HUES48 (cell line): ENCODE data around the gene AGAP1.
A peak's percentile ranks its signal among the peaks of the same experiment; 100 is the strongest.

Experiments used
- H3K27ac ChIP-seq: one replicate; pipeline ENCODE4 v1.7.0; 2013; ENCODE audit warnings: low read depth, low read length, inconsistent platforms
- H3K27me3 ChIP-seq: 2 replicates; pipeline ENCODE4 v1.6.1; 2013; ENCODE audit warnings: mild to moderate bottlenecking, low read length; ENCODE audit not compliant: control insufficient read depth, insufficient read depth
- H3K36me3 ChIP-seq: 2 replicates; pipeline ENCODE4 v1.6.1; 2013; ENCODE audit warnings: low read length; ENCODE audit not compliant: control insufficient read depth, insufficient read depth
- H3K4me1 ChIP-seq: 2 replicates; pipeline ENCODE4 v1.6.1; 2013; ENCODE audit warnings: mild to moderate bottlenecking, low read length; ENCODE audit not compliant: control insufficient read depth, insufficient read depth
- H3K4me3 ChIP-seq: 2 replicates; pipeline ENCODE4 v1.5.1; 2013; ENCODE audit warnings: mild to moderate bottlenecking, low read depth, low read length
- H3K9ac ChIP-seq: 2 replicates; pipeline ENCODE4 v1.6.1; 2013; ENCODE audit warnings: mild to moderate bottlenecking, low read depth, low read length, moderate library complexity
- H3K9me3 ChIP-seq: 2 replicates; pipeline ENCODE4 v1.6.1; 2013; ENCODE audit warnings: low read length; ENCODE audit not compliant: control insufficient read depth, insufficient read depth

Gene AGAP1

GRCh38 chr2:236078297-236079255 is 584.7 kb downstream of the AGAP1 start:
- peaks cover 24% of the 10 kb centered on the region for H3K4me1 ChIP-seq
- H3K36me3 ChIP-seq, result no peaks in the 10 kb centered on the region
- no peak overlapping the region for H3K9ac ChIP-seq
- H3K4me3 ChIP-seq, result no peak overlapping the region
- H3K27ac ChIP-seq, result no peak overlapping the region
- no peaks in the 10 kb centered on the region for H3K9me3 ChIP-seq
- H3K27me3 ChIP-seq, result no peaks in the 10 kb centered on the region

- Histone ChIP-seq H3K4me1 (peaks cover 26% of the 10 kb centered on the region), H3K4me3 (no peak overlapping the region), H3K9ac (no peak overlapping the region), H3K27me3 (no peaks in the 10 kb centered on the region), H3K36me3 (no peaks in the 10 kb centered on the region), H3K27ac (no peak overlapping the region), H3K9me3 (no peaks in the 10 kb centered on the region)
Observed at GRCh38 chr2:236080412-236080811, 586.6 kb downstream of the AGAP1 start.

GRCh38 chr2:236081171-236081570 is 587.3 kb downstream of the AGAP1 start:
- Histone ChIP-seq H3K36me3 (no peaks in the 10 kb centered on the region), H3K9me3 (no peaks in the 10 kb centered on the region), H3K27ac (no peak overlapping the region)

GRCh38 chr2:236082061-236082460 is 588.2 kb downstream of the AGAP1 start:
- Histone ChIP-seq H3K36me3 (no peaks in the 10 kb centered on the region), H3K27ac (no peak overlapping the region), H3K4me3 (no peak overlapping the region), H3K4me1 (peaks cover 38% of the 10 kb centered on the region), H3K9me3 (no peaks in the 10 kb centered on the region), H3K9ac (no peak overlapping the region), H3K27me3 (no peaks in the 10 kb centered on the region)

More at GRCh38 chr2:236081171-236081570, 587.3 kb downstream of the AGAP1 start:
- Histone ChIP-seq H3K4me1 (peaks cover 34% of the 10 kb centered on the region), H3K27me3 (no peaks in the 10 kb centered on the region), H3K9ac (no peak overlapping the region), H3K4me3 (no peak overlapping the region)

GRCh38 chr2:236083934-236084333 is 590.1 kb downstream of the AGAP1 start:
- no peak overlapping the region for H3K27ac ChIP-seq
- H3K9ac ChIP-seq, result no peak overlapping the region
- H3K9me3 ChIP-seq, result no peaks in the 10 kb centered on the region
- peaks cover 10% of the 10 kb centered on the region; the same call in 1 of the 2 replicates for H3K27me3 ChIP-seq
- no peaks in the 10 kb centered on the region for H3K36me3 ChIP-seq
- no peak overlapping the region for H3K4me3 ChIP-seq
- peaks cover 50% of the 10 kb centered on the region for H3K4me1 ChIP-seq

- H3K36me3 ChIP-seq, result no peaks in the 10 kb centered on the region
- peaks cover 50% of the 10 kb centered on the region for H3K4me1 ChIP-seq
- no peaks in the 10 kb centered on the region for H3K9me3 ChIP-seq
- H3K27ac ChIP-seq, result peak overlapping the region; percentile 88
- H3K9ac ChIP-seq, result no peak overlapping the region
- H3K27me3 ChIP-seq, result peaks cover 10% of the 10 kb centered on the region; the same call in 1 of the 2 replicates
- H3K4me3 ChIP-seq, result no peak overlapping the region
Observed at GRCh38 chr2:236085211-236085610, 591.4 kb downstream of the AGAP1 start.

- Histone ChIP-seq H3K27me3 (peaks cover 10% of the 10 kb centered on the region; the same call in 1 of the 2 replicates), H3K27ac (peak overlapping the region; percentile 88), H3K9ac (no peak overlapping the region), H3K9me3 (no peaks in the 10 kb centered on the region), H3K4me1 (peaks cover 50% of the 10 kb centered on the region), H3K36me3 (no peaks in the 10 kb centered on the region), H3K4me3 (0 out of 2 replicates have a peak overlapping the region, but pooled peaks have one; percentile 35)
Observed at GRCh38 chr2:236085647-236086046, 591.8 kb downstream of the AGAP1 start.

GRCh38 chr2:236086403-236086970 is 592.6 kb downstream of the AGAP1 start:
- H3K27ac ChIP-seq, result peak overlapping the region; percentile 88
- peaks cover 10% of the 10 kb centered on the region; the same call in 1 of the 2 replicates for H3K27me3 ChIP-seq
- H3K4me3 ChIP-seq, result peak overlapping the region; percentile 35; the same call in 1 of the 2 replicates
- no peaks in the 10 kb centered on the region for H3K9me3 ChIP-seq
- no peaks in the 10 kb centered on the region for H3K36me3 ChIP-seq
- H3K4me1 ChIP-seq, result peaks cover 50% of the 10 kb centered on the region
- no peak overlapping the region for H3K9ac ChIP-seq

GRCh38 chr2:236086971-236087465 is 593.2 kb downstream of the AGAP1 start:
- Histone ChIP-seq H3K9ac (no peak overlapping the region), H3K4me1 (peaks cover 46% of the 10 kb centered on the region), H3K27me3 (peaks cover 10% of the 10 kb centered on the region; the same call in 1 of the 2 replicates), H3K9me3 (no peaks in the 10 kb centered on the region), H3K36me3 (no peaks in the 10 kb centered on the region), H3K4me3 (no peak overlapping the region), H3K27ac (peak overlapping the region; percentile 88)

- peaks cover 35% of the 10 kb centered on the region for H3K4me1 ChIP-seq
- H3K9ac ChIP-seq, result no peak overlapping the region
- H3K27ac ChIP-seq, result no peak overlapping the region
- H3K4me3 ChIP-seq, result no peak overlapping the region
- H3K27me3 ChIP-seq, result peaks cover 10% of the 10 kb centered on the region; the same call in 1 of the 2 replicates
- H3K9me3 ChIP-seq, result no peaks in the 10 kb centered on the region
- no peaks in the 10 kb centered on the region for H3K36me3 ChIP-seq
Observed at GRCh38 chr2:236088368-236089057, 594.7 kb downstream of the AGAP1 start.
